Measurements from ENCODE around the gene CRHR2.

CRHR2 gene

DNA sequence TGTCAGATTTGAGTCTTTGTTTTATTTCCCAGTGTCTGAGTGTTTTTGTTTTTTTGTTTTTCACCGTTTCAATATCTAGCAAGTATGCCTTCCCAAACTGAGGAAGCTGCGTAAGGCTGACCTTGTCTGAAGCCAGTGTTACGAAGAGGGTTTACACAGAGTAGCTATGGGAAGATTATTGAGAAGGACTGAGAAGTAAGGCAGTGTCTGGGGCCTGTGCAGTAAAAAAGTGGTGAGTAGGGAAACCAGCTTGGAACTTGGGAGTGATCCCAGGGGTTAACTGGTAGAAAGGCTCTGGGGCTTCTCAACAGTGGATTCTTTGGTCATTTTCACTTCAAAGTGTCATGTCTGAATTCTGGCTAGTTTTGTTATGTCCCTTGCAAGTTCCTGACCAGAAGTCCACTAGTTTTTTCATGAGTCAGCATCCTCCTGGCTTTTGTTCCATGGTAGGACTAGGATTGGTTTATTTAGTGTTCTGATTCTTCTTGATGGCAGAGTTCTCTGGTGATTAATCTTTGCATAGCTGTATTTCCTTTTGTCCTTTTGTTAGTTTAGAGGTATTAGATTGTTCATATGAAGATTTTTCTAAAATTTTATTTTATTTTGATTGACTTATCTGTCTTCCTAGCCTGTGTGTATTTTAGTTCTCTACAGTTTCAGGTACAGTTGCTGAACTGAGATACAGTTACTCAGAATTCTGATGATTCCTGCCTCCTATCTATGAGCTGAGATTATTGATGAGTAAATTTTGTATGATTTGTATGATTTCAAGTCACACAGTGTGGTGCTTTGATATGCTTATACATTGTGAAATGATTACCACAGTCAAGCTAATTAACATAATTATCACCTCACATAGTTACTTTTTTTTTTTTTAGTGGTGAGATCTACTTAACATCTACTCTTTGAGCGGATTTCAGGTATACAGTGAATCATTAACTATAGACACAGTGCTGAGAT is 68.6 kb downstream of the CRHR2 start:
- DNase-seq = no peak

DNA sequence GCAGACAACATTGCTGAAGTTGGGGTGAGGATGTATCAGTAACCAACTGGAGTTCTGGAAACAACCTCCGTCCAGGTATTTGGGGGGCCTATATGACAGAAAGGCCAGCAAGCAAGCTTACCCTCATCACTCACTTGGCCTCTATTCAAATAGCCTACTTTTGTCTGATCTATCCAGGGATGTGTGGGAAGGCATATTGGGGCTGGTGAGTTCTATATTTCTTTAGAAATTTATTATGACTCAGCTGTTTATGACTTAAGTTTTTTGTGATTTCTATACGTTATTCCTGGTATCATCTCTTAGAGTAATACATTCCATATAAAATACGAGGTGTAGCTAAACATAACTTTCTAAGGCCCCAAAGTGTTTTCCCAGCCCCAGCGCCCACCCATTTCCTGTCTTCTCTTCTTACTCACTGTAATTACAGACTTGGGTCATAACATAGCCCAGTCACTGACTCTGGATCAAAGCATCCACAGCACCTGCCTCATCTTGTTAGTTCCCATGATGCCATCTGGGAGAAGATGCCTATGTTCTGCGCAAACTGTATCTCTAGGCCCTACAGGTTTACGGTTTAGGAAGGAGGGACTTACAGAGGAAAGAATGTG is 69.5 kb downstream of the CRHR2 start:
- DNase-seq = no peak

DNA sequence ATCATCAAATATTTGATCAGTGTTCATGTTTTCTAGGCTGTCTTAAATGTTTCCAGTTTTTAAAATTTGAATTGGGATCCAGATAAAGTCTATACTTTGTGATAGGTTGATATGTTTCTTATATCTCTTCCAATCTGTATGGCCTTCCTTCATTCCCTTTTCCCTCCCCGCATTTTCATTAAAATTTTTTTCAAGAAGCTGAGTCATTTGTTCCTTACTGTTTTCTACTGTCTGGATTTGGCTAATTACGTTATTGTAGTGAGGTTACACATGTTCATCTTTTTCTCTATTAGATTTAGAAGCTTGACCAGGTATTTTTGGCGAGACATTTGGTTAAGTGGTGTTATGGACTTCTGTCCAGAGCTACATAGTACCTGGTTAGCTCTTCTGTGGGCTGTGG is 76.4 kb downstream of the CRHR2 start:
- no peak for DNase-seq

DNA sequence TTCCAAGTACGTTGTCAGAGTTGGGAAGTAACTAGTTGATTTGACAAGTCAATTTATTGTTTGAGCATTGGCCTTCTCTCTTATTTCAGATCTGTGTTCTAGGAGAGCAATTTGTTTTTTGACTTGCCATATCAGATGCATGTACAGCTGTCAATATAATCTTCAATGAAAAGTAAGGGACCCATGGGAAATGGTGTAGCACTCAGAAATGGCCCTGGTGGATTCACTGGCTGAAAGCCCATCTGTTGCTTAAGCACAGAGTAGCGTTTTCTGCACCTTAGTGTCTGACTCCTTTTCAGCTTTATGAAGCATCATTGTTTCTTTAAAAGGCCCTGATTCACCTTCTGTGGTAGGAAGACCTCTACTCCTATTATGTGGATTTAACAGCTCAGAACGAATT is 77.4 kb downstream of the CRHR2 start:
- no peak for DNase-seq
